ENCODE results near the gene DHX57.
"Not testable (repeated sequence)": the region's sequence is repeated elsewhere in the genome, so short reads cannot be mapped to it uniquely, and the experiment has no call there.

DHX57 gene

GRCh38 chr2:38797250-38797676 lies 78.5 kb downstream of the DHX57 start:
- no peak for TF ChIP-seq CTCF (IDR thresholded peaks at IDR 0.05; ENCODE audit: borderline replicate concordance, control extremely low read depth, extremely low read depth, insufficient read depth, missing control alignments)
- in situ Hi-C loops (cut with MboI; ENCODE audit: low sequenced_read_pairs, unreplicated experiment): no loop called here
- no peak for DNase-seq (ENCODE audit: low spot score)

DNA sequence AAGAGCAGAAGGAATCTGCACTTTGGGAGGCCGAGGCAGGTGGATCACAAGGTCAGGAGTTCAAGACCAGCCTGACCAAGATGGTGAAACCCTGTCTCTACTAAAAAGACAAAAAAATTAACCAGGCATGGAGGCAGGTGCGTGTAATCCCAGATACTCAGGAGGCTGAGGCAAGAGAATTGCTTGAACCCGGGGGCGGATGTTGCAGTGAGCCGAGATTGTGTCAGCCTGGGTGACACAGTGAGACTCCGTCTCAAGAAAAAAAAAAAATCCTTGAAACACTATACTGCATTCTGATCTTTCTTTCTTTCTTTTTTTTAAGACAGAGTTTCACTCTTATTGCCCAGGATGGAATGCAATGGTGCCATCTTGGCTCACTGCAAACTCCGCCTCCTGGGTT lies 80.7 kb downstream of the DHX57 start:
- in situ Hi-C loops (cut with MboI; ENCODE audit: low sequenced_read_pairs, unreplicated experiment); DNase-seq (ENCODE audit: low spot score): not testable (repeated sequence)

- DNase-seq (ENCODE audit: low spot score): no peak
- no peak for TF ChIP-seq CTCF (IDR thresholded peaks at IDR 0.05; ENCODE audit: borderline replicate concordance, control extremely low read depth, extremely low read depth, insufficient read depth, missing control alignments)
- in situ Hi-C loops (cut with MboI; ENCODE audit: low sequenced_read_pairs, unreplicated experiment): no loop called here
Measured at GRCh38 chr2:38794235-38794946, 81.3 kb downstream of the DHX57 start.

- DNase-seq (ENCODE audit: low spot score): no peak
- in situ Hi-C loops (cut with MboI; ENCODE audit: low sequenced_read_pairs, unreplicated experiment): no loop called here
- no peak for TF ChIP-seq CTCF (IDR thresholded peaks at IDR 0.05; ENCODE audit: borderline replicate concordance, control extremely low read depth, extremely low read depth, insufficient read depth, missing control alignments)
Measured at GRCh38 chr2:38793511-38793910, 82.2 kb downstream of the DHX57 start.

DNA sequence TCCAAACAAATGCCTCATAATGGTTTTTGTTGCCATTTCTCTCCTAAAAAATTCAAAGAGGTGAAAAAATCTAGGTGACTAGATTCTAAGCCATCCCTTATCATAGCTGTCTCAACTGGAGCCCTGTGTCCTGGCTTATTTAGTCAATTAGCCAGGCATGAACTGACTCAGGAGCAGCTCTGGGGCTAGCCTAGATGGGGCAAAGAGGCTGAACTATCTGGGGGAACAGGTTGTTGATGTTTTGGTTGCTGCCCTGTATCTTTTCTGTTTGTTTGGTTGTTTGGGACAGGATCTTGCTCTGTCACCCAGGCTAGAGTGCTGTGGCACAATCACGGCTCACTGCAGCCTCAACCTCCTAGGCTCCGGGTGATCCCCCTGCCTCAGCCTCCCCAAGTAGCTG lies 83.0 kb downstream of the DHX57 start:
- in situ Hi-C loops (cut with MboI; ENCODE audit: low sequenced_read_pairs, unreplicated experiment): no loop called here
- no peak for DNase-seq (ENCODE audit: low spot score)
- TF ChIP-seq CTCF (IDR thresholded peaks at IDR 0.05; ENCODE audit: borderline replicate concordance, control extremely low read depth, extremely low read depth, insufficient read depth, missing control alignments): no peak

DNA sequence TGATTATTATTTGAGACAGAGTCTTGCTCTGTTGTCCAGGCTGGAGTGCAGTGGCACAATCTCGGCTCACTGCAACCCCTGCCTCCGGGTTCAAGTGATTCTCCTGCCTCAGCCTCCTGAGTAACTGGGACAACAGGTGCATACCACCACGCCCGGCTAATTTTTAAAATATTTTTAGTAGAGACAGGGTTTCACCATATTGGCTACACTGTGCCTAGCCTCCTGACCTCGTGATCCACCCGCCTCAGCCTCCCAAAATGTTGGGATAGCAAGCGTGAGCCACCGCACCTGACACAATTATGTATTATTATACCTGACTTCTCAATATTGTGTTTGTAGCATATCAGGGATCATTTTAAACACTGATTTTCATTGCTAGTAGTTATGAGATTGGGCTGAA lies 83.4 kb downstream of the DHX57 start:
- in situ Hi-C loops (cut with MboI; ENCODE audit: low sequenced_read_pairs, unreplicated experiment); DNase-seq (ENCODE audit: low spot score): not testable (repeated sequence)

DNA sequence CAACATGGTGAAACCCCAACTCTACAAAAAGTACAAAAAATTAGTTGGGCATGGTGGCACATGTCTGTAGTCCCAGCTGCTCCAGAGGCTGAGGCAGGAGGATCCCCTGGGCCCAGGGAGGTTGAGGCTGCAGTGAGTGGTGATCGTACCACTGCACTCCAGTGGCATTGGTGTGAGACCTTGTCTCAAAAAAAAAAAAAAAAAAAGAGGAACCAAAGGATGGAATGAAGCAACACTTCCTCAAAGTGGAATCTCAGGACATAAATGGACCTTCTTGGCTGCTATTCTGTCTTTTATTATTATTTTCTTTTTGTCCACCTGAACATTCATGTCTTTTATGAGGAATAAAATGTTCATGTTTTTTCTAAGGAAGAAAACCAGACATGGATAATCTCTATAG lies 84.0 kb downstream of the DHX57 start:
- no peak for TF ChIP-seq CTCF (IDR thresholded peaks at IDR 0.05; ENCODE audit: borderline replicate concordance, control extremely low read depth, extremely low read depth, insufficient read depth, missing control alignments)
- DNase-seq (ENCODE audit: low spot score): no peak
- in situ Hi-C loops (cut with MboI; ENCODE audit: low sequenced_read_pairs, unreplicated experiment): no loop called here

DNA sequence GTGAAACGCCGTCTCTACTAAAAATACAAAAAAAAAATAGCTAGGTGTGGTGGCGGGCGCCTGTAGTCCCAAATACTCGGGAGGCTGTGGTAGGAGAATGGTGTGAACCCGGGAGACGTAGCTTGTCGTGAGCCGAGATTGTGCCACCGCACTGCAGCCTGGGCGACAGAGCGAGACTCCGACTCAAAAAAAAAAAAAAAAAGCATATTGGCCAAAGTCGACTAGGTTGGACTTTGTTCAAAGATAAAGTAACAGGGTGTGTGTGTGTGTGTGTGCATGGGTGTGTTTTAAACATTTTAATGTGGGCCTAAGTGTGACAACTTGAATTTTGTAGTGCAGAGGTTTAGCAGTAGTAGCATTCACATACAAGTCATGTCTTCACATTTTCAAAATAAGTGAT lies 86.0 kb downstream of the DHX57 start:
- DNase-seq (ENCODE audit: low spot score): no peak
- in situ Hi-C loops (cut with MboI; ENCODE audit: low sequenced_read_pairs, unreplicated experiment): no loop called here
- TF ChIP-seq CTCF (IDR thresholded peaks at IDR 0.05; ENCODE audit: borderline replicate concordance, control extremely low read depth, extremely low read depth, insufficient read depth, missing control alignments): no peak
